ENCODE measurements around the gene ELF4. TPM values are rescaled to one million over a fixed set of nuclear protein-coding genes. Genes with fewer than 3 reads are reported as not detected.

ELF4 gene
- total and polyA plus RNA-seq, 2 experiments from 2014 or later = 13.6 to 21.1 TPM

DNA sequence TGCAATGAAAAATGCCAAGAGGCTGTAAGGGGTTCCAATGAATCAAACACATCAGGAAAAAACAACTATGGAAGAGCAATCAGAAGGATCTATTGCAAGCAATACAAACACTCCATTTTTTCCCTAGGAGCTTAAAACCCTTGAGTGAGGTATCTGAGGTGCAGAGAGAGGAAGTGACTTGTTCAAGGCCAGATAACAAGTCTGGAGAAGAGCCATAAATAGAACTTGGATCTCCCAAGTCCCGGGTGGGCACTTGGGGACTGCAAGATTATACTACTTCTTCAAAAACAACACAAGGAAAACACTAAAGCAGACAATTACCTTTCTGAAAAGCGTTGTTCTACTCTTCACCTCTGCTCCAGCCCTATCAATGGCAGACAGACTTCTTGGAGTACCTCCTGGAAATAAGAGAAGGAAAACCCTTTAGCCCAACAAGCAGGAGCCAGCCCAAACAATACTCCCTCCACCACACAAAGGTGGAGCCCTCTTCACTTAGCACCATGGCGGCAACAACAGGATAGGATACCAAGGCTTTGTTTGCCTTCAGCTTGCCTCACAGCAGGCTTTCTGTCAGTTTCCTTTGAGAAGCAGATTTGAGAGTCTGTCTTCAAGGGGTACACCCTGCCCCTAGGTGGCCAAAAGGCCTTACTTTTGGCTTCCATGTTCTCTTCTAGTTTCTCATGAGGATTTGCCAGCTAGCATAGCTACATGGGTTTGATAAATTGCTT is 29.3 kb upstream of the ELF4 start:
- Histone ChIP-seq H3K27me3 (no peaks in the 10 kb centered on the region), H3K4me2 (no peak overlapping the region), H4K20me1 (ENCODE audit: insufficient read depth, poor library complexity, severe bottlenecking) (no peaks in the 10 kb centered on the region), H3K9me2 (replicated peaks; ENCODE audit: insufficient read depth) (no peaks in the 10 kb centered on the region), H2AFZ (no peak overlapping the region), H3K4me3 (no peak overlapping the region), H3K9me3 (ENCODE audit: low read depth) (no peaks in the 10 kb centered on the region), H3K27ac (no peak overlapping the region), H3K36me3 (replicated peaks; ENCODE audit: insufficient read depth, low read depth) (no peaks in the 10 kb centered on the region), H3K79me2 (no peaks in the 10 kb centered on the region), H3K4me1 (ENCODE audit: insufficient read depth) (no peaks in the 10 kb centered on the region)
- whole genome bisulfite sequencing (ENCODE audit: low lambda C conversion rate, missing lambda C conversion rate) = 53% methylated on average over 3 of the region's 3 CpGs
- TF ChIP-seq EZH2 (IDR thresholded peaks at IDR 0.05; ENCODE audit: borderline replicate concordance) (no peak), EZH2phosphoT487 (IDR thresholded peaks at IDR 0.05; ENCODE audit: low read depth, severe bottlenecking, unreplicated experiment) (no peak)
- TF ChIP-seq, protein P1, sequence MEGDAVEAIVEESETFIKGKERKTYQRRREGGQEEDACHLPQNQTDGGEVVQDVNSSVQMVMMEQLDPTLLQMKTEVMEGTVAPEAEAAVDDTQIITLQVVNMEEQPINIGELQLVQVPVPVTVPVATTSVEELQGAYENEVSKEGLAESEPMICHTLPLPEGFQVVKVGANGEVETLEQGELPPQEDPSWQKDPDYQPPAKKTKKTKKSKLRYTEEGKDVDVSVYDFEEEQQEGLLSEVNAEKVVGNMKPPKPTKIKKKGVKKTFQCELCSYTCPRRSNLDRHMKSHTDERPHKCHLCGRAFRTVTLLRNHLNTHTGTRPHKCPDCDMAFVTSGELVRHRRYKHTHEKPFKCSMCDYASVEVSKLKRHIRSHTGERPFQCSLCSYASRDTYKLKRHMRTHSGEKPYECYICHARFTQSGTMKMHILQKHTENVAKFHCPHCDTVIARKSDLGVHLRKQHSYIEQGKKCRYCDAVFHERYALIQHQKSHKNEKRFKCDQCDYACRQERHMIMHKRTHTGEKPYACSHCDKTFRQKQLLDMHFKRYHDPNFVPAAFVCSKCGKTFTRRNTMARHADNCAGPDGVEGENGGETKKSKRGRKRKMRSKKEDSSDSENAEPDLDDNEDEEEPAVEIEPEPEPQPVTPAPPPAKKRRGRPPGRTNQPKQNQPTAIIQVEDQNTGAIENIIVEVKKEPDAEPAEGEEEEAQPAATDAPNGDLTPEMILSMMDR (IDR thresholded peaks at IDR 0.05; ENCODE audit: poor library complexity) = no peak
- no peak for DNase-seq (ENCODE audit: low spot score)

DNA sequence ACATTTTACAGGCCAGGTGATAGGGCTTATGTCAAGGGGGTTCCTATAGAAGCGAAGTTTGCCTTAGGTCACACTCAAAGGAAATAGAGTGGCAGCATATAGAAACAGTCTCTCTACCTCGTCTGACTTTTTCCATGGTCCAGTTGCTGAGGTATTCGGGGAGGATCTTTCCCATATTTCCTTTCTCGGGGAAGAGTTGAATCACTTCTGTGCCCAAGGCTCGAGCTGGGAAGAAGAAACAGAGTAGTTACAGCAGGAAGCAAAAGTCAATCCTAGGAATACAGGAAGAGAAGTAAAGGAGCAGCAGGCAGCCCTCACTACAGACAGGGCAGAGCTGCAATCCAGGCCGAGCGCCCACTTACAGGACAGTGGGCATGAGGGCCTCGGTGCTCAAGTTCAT is 26.7 kb upstream of the ELF4 start:
- H3K27ac ChIP-seq = no peak overlapping the region
- H3K9me2 ChIP-seq (replicated peaks; ENCODE audit: insufficient read depth) = no peaks in the 10 kb centered on the region
- TF ChIP-seq, protein P1 (IDR thresholded peaks at IDR 0.05; ENCODE audit: poor library complexity) = no peak
- no peak for TF ChIP-seq EZH2phosphoT487 (IDR thresholded peaks at IDR 0.05; ENCODE audit: low read depth, severe bottlenecking, unreplicated experiment)
- TF ChIP-seq EZH2 (IDR thresholded peaks at IDR 0.05; ENCODE audit: borderline replicate concordance) = no peak
- H3K9me3 ChIP-seq (ENCODE audit: low read depth) = no peaks in the 10 kb centered on the region
- no peaks in the 10 kb centered on the region for H3K79me2 ChIP-seq
- 81% methylated on average over 8 of the region's 8 CpGs for WGBS (ENCODE audit: low lambda C conversion rate, missing lambda C conversion rate)
- H3K4me2 ChIP-seq = no peak overlapping the region
- H3K4me1 ChIP-seq (ENCODE audit: insufficient read depth) = no peaks in the 10 kb centered on the region
- H2AFZ ChIP-seq = no peak overlapping the region
- DNase-seq (ENCODE audit: low spot score) = no peak
- H3K27me3 ChIP-seq = no peaks in the 10 kb centered on the region
- H3K36me3 ChIP-seq (replicated peaks; ENCODE audit: insufficient read depth, low read depth) = no peaks in the 10 kb centered on the region
- H4K20me1 ChIP-seq (ENCODE audit: insufficient read depth, poor library complexity, severe bottlenecking) = no peaks in the 10 kb centered on the region
- no peak overlapping the region for H3K4me3 ChIP-seq

DNA sequence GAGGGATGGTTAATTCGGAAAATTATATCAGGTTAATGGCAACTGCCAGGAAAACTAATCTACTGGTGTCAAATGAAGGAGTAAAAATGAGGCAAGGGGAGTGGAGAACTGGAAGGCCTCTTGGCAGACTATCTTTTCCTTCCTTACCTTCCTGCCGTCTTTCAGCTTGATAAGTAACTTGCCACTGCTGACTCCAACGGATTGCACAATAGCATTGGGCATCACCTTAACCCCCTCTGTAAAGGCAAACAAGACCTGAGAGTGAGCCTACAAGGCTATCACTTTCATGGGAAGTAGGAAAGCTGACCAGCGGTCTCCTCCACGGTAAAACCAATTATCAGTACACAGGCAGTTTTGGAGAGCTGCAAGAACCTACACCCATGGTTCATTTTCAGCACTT is 26.2 kb upstream of the ELF4 start:
- no peaks in the 10 kb centered on the region for H3K36me3 ChIP-seq (replicated peaks; ENCODE audit: insufficient read depth, low read depth)

More for the DNA sequence above, 26.2 kb upstream of the ELF4 start:
- TF ChIP-seq, protein P1 (IDR thresholded peaks at IDR 0.05; ENCODE audit: poor library complexity) = no peak
- no peak for TF ChIP-seq EZH2phosphoT487 (IDR thresholded peaks at IDR 0.05; ENCODE audit: low read depth, severe bottlenecking, unreplicated experiment)
- no peak for TF ChIP-seq EZH2 (IDR thresholded peaks at IDR 0.05; ENCODE audit: borderline replicate concordance)
- WGBS (ENCODE audit: low lambda C conversion rate, missing lambda C conversion rate) = 79% methylated on average over 5 of the region's 5 CpGs
- Histone ChIP-seq H3K27me3 (no peaks in the 10 kb centered on the region), H3K4me3 (no peak overlapping the region), H3K9me2 (replicated peaks; ENCODE audit: insufficient read depth) (no peaks in the 10 kb centered on the region), H2AFZ (no peak overlapping the region), H3K9me3 (ENCODE audit: low read depth) (no peaks in the 10 kb centered on the region), H3K27ac (no peak overlapping the region), H3K4me2 (no peak overlapping the region), H3K4me1 (ENCODE audit: insufficient read depth) (no peaks in the 10 kb centered on the region), H3K79me2 (no peaks in the 10 kb centered on the region), H4K20me1 (ENCODE audit: insufficient read depth, poor library complexity, severe bottlenecking) (no peaks in the 10 kb centered on the region)
- DNase-seq (ENCODE audit: low spot score) = no peak

Measured in hepatocyte (in vitro differentiated cells).